Spleen (tissue), 7 donors: ENCODE data around the gene COA1.

Source experiments
- CTCF ChIP-seq, 11 experiments: fragments of 200-600 bp in 7 of 11; fragments of 450-650 bp in 4 of 11; sonication (generic) in 4 of 11; IDR thresholded peaks in 8 of 11; conservative IDR thresholded peaks in 3 of 11; 1 replicate in 7 of 11; 2 replicates in 4 of 11; pipeline versions ENCODE4 v1.4.0 to v1.8.0; 2016 to 2021; ENCODE audit warnings: antibody characterized with exemption in 11 of 11, inconsistent platforms in 4 of 11, mild to moderate bottlenecking in 1 of 11
- POLR2AphosphoS5 ChIP-seq, 3 donors: sonication (generic); formaldehyde crosslinking; IDR thresholded peaks; one replicate each; pipeline ENCODE4 v1.5.1; 2017; ENCODE audit warnings: antibody characterized with exemption in 3 of 3
- donor health status: DM: no; HTN: no; CAD: no; lungs with moderate emphysema.
- donor health status: DM: no; HTN: no; CAD: no.
- donor health status: DM: no; HTN: no; CAD: no.

- TF ChIP-seq CTCF (IDR thresholded peaks at IDR 0.05 in 8 of 11, conservative IDR thresholded peaks at IDR 0.05 in 3 of 11) (no peak), POLR2AphosphoS5 (IDR thresholded peaks at IDR 0.05) (no peak)
These were observed 31.6 kb downstream of the COA1 start for GRCh38 chr7:43697690-43698089.
